Cerebellar nuclear complex (tissue), 1 donor: ENCODE data around the gene FRMD4B.

Source experiments
- DNase-seq, 2 experiments: peaks; one replicate each; lab custom pipeline; 2025; lab: John Stamatoyannopoulos, UW

FRMD4B gene

GRCh38 chr3:69385723-69386555, at the start of gene FRMD4B:
TSS of gene FRMD4B (minus strand) at chr3:69386088. CDS start at chr3:69385989, 99 bp downstream.
- DNase-seq, result no peak

DNA sequence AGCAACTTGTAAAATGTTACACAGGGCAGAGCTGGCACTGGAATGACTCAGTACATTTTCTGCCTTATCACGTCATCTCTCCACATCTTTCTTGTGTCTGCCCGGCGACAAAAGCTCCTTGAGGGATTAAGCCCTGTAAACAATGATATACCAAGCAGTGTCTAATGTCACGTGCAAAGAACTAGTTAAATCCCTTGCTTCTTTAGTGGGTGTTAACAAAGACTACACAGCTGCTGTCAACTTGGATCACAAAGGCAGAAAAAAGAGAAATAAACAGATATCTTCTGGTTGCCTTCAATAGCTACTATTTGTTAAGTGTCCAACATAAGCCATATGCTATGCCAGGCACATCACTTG, 48.1 kb upstream of the FRMD4B start:
- no peak for DNase-seq

DNA sequence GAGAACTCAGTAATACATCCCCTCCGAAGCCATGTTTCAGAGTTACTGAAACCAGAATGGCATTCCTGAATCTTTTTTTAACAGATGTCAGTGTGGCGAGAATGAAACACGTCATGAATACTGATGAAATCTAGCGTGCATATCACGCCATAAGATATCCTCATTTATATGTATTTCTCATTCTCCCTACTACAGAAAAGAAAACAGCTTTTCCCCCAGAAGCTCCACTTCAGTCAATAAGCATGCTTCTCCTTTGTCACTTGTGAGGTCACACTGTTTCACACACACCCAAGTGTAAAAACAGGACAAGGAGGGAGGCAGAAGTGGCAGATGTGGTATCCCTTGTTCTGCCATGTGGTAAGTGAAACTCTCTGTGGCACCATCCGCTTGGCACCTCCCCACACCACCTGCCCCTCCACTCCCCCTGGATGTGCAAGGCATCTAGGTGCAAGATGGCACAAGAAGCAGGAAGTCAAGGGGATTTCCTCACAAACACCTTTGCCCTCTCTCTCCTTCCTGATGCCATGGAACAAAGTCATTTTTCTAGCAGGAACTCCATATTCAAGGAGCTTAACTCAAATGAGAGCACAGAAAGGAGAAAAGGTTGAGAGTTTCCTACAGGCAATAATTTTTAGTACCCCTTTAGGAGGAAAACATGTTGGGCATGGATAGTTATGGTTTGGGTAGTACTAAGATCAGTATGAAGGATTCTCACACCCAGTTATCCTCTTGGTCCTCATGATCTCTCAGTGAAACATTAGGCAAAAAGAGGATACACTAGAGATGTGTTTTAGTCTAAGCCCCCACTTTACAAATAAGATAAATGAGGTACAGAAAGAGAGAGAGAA, 47.5 kb upstream of the FRMD4B start:
- no peak for DNase-seq

- DNase-seq, result no peak
Measured at GRCh38 chr3:69428657-69429255, 42.9 kb upstream of the FRMD4B start.

- no peak for DNase-seq
Measured at GRCh38 chr3:69426967-69427304, 41.0 kb upstream of the FRMD4B start.

GRCh38 chr3:69426291-69426966, 40.5 kb upstream of the FRMD4B start:
- DNase-seq, result no peak

DNA sequence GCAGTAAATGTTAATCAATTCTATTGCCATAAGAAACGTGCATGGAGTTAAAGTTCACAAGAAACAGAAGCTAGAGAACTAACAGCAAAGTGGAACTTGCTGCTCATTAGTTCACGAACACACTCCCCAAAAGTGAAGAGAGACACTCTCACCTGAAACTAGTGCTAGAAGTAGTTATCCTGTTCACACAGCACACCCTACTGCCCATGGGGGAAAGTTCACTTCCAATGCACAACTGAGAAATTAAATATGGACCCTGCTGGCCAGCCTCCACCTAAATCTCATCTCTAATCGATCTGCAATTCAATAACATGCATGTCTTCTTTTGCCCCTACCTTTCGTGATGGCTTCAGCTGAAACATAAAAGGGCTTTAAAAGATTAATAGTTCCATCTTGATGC, 39.4 kb upstream of the FRMD4B start:
- no peak for DNase-seq

DNA sequence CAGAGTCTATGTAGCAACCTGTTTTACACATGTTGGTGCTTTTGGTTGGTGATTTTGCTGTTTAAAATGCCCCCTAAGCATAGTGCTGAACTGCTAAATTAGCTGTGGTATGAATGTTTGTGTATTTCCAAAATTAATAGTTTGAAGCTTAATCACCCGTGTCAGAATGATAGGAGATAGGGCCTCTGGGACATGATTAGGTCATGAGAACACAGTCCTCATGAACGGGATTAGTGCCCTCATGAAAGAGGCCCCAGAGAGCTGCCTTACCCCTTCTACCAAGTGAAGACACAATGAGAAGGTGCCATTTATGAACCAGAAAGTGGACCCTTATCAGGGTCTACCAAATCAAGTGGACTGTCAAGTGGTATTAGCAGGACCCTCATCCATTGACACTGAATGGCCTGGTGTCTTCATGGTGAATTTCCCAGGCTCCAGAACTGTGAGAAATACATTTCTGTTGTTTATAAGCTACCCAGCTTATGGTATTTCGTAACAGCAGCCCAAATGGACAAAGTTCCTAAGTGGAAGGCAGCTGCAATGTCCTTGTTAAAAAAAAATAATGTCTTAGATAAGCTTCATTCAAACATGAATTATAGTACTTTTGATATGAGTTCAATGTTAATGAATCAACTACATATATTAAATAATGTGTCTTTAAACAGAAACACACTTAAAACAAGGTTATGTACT, 37.7 kb upstream of the FRMD4B start:
- no peak for DNase-seq

DNA sequence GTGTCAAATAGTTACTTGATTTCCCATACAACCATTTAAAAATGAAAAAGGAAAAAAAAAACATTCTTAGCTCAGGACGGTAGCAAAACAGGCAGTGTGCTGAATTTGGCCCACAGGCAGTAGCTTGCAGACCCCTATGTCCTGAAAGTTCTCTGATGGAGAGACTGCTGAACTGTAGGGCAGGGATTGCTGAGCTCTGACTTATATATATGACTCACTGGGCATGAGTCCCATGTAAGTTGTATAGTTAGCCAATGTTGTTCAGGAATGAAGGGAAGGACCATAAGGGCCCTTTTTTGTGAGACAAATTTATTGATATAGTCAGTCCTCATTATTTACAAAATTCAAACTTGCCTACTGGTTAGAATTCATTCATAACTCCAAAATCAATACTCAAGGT, 36.9 kb upstream of the FRMD4B start:
- no peak for DNase-seq

DNA sequence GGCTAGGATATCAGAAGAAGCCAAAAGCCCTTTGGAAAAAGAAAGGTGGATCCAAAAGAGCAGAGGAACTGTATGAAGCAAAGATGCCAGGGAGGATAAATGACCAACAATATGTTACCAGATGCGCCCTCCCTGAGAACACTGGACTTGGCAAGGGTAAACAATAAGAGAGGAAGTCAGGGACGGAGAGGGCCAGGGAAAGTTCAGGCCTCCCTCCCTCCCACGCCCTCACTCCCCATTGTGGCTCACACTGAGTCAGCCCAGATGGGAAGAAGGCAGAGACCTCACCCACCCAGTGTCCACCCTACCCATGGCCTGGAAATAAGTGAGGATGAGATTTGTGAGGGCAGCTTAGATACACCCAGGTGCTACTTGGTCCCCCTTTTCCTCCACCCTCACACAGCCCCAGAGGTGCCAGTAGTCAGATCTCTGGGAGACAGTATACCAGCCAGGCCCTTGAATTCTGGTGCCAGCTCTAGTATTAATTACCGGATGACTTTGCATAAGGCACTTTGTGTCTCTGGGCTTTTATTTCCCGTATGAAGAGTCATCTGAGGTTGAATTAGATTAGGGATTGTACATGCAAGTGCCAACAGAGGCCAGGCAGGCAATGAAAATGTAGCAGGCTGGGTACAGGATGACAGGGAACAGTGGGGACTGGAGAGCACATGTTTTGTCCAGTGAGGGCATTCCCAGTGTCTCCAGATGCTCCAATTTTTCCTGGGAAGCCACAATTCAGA, 35.1 kb upstream of the FRMD4B start:
- DNase-seq, result no peak

GRCh38 chr3:69419276-69419675, 33.4 kb upstream of the FRMD4B start:
- no peak for DNase-seq

- DNase-seq, result no peak
Measured at GRCh38 chr3:69417541-69418078, 31.7 kb upstream of the FRMD4B start.

DNA sequence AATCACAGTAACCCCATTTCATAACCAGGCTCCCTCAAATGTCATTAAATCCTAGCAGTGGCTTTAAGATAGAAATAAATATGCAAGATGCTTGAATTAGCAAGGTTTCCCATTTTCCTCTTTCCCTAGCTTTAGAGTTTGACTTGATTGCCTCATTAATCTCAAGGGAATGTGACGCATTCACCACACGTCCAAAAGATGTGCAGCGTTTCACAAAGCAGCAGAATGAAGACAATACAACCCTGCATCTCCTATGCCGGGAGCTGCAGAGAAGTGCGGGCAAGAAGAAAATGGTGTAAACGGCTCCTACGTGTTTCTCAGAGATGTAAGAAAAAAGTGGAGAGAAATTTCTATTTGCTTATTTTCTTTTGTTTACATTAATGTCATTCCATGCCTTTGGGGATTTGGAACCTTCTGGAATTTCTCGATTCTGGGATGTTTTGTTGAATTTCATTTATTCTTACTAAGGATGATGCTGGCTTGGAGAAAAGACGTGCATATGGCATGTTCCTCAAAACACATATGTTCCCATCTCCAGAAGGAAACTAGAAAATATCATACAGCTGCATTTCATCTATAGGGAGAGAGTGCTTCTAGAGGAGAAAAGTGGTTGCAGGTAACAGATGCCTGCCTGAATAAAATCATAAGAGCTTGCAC, 27.8 kb upstream of the FRMD4B start:
- DNase-seq, result no peak

GRCh38 chr3:69411346-69411745, 25.5 kb upstream of the FRMD4B start:
- DNase-seq, result no peak

DNA sequence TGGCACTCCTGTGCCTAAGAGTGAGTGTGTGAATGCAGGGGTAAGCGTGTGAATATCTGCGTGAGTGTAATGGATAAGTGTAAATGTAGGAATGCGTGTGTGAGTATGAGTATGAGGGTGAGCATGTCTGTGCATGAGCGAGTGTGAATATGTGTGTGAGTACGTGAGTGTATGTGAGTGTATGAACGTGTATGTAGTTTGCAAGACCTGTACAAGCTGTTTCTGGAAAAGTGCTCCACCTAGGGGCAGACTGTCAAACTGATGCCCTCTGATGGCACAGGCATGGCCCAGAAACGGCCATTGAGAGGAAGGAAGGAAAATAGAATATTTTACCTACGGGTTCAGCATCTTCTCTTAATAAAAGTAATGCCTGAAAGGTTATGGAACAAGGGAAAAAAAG, 24.4 kb upstream of the FRMD4B start:
- no peak for DNase-seq

- no peak for DNase-seq
Measured at GRCh38 chr3:69409831-69410230, 23.9 kb upstream of the FRMD4B start.

DNA sequence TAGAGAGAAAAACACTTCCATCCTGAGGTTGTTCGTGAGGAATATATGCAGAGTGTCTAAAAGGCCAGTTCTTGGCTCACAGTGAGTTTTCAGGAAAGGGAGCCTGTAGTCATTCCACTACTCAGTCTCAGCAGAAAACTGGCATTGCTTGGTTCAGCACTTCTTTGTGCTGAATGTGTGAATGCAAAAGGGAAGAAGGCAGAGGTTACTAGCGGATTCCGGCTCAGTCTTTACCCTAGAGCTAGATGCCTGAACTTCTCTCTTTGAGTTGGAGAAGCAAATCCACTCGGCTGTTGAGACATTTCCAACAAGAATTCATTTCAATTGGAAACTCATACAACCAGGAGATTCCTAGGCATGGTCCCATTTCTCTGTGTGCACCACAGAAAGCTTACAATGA, 23.1 kb upstream of the FRMD4B start:
- no peak for DNase-seq

DNA sequence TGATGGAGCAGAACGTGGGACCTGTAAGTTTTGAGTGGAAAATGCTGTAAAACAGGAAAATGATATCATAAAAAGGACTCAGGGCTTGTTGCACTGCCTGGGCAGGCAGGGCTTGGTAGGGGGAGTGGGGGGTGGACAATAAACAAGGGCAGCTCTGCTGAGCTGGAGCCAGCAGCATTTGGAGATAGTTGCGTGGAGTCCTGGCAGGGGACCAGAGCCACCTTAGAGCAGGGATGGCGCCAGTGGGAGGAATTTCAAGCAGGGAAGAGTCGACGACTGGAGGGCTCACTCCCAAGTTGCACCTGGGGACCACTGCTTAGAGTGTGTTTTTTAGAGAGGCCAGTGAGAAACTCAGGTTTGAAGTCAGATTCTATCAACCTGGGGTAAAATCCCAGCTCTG, 22.7 kb upstream of the FRMD4B start:
- DNase-seq, result no peak

DNA sequence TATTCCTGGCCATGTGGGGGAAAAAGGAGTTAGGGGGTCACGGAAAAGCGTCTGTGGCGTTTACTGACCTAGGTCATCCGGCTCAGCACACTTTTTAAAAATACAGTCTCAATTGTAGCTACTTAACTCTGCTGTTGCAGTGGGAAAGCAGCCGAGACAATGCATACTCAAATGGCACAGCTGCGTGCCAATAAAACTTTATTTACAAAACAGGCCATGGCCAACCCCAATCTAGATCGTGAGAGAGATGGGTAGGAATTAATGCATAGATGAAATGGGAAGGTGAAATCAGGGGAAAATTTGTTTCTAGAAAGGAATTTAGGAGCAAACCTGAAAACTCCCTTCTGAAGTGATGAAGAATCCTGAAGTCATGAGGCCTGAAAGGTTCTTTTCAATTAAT, 22.0 kb upstream of the FRMD4B start:
- no peak for DNase-seq

- DNase-seq, result no peak
Measured at GRCh38 chr3:69406163-69406562, 20.3 kb upstream of the FRMD4B start.
